ENCODE measurements around the gene COA6.
"Not testable (repeated sequence)": the region's sequence is repeated elsewhere in the genome, so short reads cannot be mapped to it uniquely, and the experiment has no call there.

The COA6 gene

GRCh38 chr1:234369784-234370183, 3.5 kb upstream of the COA6 start:
- DNase-seq (ENCODE audit: low spot score): peak; percentile 32

- DNase-seq (ENCODE audit: low spot score): no peak
Observed at GRCh38 chr1:234371414-234371813, 1.8 kb upstream of the COA6 start.

DNA sequence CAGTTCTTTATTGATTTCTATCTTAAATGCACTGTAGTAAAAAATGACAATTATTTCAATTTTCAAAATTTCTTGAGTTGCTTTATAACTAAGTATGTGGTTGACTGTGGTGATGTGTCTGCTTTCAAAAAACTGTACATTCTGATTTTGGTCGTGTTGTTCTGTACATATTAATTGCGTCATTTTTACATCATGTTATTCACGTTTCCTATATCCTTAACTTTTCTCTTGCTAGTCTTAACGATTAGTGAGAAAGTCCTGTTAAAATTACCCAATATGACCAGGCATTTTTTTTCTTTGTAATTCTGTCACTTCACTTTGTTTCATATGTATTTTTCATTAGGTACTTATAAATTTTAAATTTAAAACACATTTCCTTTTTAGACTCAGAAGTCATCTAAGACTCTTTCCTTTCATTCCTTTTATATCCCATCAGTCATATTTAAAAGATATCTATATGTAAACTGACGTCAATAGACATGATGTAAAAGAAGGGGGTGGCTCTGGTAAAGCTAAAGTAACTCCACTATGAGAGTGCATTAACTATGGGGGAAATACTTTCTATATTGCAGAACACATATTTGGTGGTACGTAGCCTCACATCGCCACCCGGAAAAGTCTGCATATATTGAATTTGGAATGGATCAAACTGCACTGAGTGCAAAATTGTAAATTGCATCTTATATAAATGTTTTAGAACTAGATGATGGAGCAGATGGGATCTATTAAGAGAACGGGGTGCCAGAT, 1.1 kb upstream of the COA6 start:
- DNase-seq (ENCODE audit: low spot score): no peak

GRCh38 chr1:234373959-234374254, 651 bp downstream of the COA6 start:
- DNase-seq (ENCODE audit: low spot score): no peak

GRCh38 chr1:234375672-234376071, 2.4 kb downstream of the COA6 start:
- DNase-seq (ENCODE audit: low spot score): no peak

DNA sequence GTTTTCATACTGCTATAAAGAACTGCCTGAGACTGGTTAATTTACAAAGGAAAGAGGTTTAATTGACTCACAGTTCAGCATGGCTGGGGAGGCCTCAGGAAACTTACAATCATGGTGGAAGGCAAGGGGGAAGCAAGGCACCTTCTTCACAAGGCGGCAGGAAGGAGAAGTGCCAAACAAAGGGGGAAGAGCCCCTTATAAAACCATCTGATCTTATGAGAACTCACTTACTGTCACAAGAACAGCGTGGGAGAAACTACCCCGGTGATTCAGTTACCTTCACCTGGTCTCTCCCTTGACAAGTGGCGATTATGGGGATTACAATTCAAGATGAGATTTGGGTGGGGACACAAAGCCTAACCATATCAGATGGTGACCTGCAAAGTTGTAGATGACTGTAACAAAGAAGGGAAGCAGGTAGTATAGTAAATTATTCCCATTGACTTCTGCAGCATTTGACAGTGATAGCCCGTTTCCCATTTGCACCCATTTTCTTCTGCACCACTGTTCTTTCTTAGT, 6.4 kb downstream of the COA6 start:
- not testable (repeated sequence) for DNase-seq (ENCODE audit: low spot score)

DNA sequence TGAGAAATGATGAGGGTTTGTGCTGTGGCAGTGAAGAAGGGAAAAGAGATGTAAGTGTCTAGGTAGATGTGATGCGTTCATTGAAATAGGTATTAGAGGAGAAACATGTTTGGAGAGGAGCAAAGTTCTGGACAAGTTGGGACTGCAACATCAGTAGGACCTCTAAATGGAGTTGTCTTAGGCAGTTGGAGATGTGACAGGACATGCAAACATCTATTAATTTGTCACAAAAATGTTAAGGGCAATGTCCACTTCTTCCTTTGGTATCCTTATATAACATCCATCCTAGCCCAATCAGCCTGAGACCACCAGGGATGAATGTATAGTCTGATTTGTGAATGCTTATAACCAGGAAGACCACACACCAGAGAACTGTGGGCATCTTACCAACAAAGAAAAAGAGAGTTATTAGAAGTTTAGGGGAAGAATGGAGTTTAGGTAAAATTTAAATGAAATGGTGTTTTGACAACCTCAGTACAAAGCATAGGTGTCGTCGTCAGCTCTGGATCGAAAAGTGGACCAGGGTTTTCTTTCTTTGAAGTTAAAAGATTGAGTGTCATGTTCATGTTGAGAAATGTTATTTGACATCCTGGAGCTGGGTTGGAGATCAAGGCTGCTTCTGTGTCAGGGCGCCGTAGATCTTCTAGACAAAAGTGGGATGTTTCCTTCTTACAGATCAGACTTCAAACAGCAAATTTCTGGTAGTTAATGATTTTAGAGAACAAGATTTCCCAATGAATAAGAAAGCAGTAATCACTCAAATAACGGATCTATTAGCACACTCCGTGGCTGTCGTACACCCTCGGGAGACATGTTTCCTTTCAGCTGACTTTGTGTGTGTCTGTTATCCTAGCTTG, 8.7 kb downstream of the COA6 start:
- no peak for DNase-seq (ENCODE audit: low spot score)

GRCh38 chr1:234386122-234386521, 12.9 kb downstream of the COA6 start:
- no peak for DNase-seq (ENCODE audit: low spot score)

DNA sequence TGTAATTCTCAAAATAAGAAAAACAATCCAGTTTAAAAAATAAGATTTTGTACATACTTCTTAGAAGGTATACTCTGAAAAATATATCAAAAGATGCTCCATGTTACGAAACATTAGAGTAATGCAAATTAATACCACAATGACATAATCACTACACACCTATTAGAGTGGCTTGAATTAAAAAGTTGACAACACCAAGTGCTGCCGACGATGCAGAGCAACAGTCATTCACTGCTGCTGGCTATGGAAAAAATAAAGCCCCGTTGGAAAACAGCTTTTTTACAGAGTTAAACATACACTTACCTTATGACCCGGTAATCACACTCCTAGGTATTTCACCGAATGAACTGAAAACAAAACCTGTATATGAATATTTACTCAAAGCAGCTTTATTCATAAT, 14.8 kb downstream of the COA6 start:
- DNase-seq (ENCODE audit: low spot score): no peak

DNA sequence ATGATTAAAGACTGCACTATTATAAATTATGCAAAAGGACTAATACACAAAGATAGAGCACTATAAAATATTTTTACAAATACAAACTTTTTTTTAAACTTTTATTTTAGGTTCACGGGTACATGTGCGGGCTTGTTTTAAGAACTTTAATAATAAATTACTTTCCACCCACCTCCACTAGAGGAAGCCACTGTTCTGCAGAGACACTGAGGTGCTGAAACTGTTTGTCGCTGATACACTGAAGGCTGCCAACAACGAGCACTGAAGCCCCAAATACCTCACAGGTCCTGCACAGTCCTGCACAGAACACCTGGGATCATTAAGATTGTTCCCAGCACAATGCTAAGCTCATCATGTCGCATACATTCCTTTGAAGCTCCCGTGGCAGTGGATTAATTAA, 19.9 kb downstream of the COA6 start:
- no peak for DNase-seq (ENCODE audit: low spot score)

GRCh38 chr1:234395297-234395696, 22.0 kb downstream of the COA6 start:
- DNase-seq (ENCODE audit: low spot score): no peak

DNA sequence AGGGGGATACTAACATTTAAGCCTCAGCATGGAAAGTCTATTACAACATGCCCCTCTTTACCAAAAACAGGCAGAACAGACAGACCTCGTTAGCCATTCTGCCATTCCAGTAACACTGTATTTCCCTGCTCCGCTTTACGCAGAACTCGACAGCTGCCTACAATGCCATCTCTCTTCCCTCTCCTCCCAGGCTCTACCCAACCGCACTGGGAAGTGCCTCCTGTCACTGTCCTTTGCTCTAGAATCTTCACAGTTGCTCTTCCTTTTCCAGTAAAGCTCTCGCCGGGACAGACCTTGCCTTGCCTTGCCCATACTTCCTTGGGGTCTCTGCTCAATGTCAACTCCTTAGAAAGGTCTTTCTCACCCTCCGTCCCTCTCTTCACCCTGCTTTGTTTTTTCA, 22.8 kb downstream of the COA6 start:
- DNase-seq (ENCODE audit: low spot score): no peak

- DNase-seq (ENCODE audit: low spot score): no peak
Observed at GRCh38 chr1:234396871-234397270, 23.6 kb downstream of the COA6 start.

DNA sequence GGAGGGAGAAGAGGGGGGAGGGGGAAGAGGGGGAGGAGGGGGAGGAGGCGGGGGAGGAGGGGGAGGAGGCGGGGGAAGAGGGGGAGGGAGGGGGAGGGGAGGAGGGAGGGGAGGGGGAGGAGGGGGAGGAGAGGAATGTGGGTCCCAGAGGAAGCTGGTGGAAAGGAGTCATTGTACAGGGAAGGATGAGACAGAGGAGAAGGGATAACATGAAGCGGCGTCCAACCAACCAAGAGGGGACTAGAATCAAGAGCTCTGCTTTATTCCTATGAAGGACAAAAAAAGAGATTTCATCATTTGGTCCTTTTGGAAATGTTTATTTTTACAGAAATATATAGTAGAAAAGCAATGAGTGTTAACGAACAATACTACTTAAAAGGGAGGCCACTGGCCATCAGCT, 24.5 kb downstream of the COA6 start:
- no peak for DNase-seq (ENCODE audit: low spot score)

GRCh38 chr1:234398849-234399381, 25.7 kb downstream of the COA6 start:
- DNase-seq (ENCODE audit: low spot score): no peak

GRCh38 chr1:234399515-234399914, 26.3 kb downstream of the COA6 start:
- DNase-seq (ENCODE audit: low spot score): not testable (repeated sequence)

DNA sequence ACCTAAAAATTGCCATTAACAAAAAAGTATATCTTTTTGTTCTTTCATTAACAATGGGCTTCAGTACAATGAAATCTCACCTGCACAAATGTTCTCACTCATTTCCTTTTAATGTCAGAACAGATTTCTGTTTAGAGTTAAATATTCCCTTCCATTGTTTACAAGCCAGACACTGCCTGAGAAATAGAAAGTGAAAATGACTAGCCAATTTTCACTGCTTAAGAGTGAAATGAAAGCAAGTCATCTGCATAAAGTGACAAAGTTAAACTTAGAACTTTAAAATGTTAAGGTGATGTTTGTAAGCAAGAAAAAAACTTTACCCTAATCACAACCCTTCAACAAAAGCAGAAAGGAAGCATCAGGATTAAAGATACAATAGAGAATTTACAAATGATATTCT, 27.5 kb downstream of the COA6 start:
- no peak for DNase-seq (ENCODE audit: low spot score)

DNA sequence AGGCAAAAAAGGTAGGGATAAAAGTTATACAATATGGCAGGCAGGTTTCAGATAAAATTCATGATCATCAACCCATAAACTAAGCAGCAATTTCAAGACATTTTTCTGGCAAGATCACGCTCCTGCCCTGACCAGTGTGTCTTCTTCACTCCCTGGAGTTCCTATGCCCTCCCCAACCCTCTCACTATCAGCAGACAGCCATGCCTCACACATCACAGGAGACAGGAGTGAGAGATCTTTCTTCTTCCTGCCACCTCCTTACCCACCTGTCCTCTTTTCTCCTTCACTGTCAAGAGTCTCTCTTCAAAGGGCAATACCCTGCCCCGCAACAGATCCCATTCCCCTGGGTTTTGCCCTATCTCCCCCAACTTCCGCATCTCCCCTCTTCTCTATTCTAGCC, 28.4 kb downstream of the COA6 start:
- no peak for DNase-seq (ENCODE audit: low spot score)

DNA sequence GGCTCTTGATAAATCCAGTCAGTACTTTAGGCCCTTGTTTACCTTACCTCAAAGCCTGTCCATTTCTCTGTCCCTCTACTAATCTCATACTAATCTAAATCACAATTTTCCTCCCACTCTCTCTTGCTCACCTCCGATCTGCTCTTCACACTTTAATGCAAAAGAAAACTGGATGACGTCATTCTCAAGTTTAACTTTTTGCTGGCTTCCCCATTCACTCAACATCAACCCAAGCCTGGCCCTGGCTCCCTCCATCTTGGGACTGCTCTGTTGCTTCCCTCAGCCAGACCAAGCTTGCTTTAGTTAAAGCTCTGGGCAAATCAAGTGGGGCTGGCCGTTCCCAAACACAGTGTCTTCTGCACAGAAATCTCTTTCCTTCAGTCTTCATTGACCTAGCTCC, 29.7 kb downstream of the COA6 start:
- no peak for DNase-seq (ENCODE audit: low spot score)

GRCh38 chr1:234405676-234406075, 32.4 kb downstream of the COA6 start:
- no peak for DNase-seq (ENCODE audit: low spot score)

GRCh38 chr1:234406871-234407270, 33.6 kb downstream of the COA6 start:
- DNase-seq (ENCODE audit: low spot score): no peak

DNA sequence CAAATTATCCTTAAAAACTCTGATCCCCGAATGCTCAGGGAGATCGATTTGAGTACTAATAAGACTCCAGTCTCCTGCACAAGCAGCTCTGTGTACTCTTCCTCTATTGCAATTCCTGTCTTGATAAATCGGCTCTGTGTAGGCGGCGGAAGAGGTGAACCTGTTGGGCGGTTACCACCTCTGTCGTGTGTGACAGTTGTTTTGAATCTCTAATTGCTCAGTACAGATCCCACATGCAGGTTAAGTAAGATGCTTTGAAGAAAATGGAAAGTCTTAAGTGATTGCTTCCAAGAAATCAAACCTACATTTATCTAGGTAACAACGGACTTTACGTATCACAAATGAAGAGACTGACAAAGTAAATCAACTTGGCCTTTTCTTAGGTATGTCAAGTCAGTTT, 35.5 kb downstream of the COA6 start:
- DNase-seq (ENCODE audit: low spot score): no peak

GRCh38 chr1:234409328-234409727, 36.1 kb downstream of the COA6 start:
- DNase-seq (ENCODE audit: low spot score): no peak
